IPS DF 19.7 (cell line): ENCODE data around the gene NSUN4.
A peak's percentile ranks its signal among the peaks of the same experiment; 100 is the strongest.
"Not testable (repeated sequence)": the region's sequence is repeated elsewhere in the genome, so short reads cannot be mapped to it uniquely, and the experiment has no call there.

Experiments used
- DNase-seq: peaks from one replicate; pipeline ENCODE4 v3.0.0-alpha.2; 2013; ENCODE audit warnings: low read depth, low spot score

Gene NSUN4

DNA sequence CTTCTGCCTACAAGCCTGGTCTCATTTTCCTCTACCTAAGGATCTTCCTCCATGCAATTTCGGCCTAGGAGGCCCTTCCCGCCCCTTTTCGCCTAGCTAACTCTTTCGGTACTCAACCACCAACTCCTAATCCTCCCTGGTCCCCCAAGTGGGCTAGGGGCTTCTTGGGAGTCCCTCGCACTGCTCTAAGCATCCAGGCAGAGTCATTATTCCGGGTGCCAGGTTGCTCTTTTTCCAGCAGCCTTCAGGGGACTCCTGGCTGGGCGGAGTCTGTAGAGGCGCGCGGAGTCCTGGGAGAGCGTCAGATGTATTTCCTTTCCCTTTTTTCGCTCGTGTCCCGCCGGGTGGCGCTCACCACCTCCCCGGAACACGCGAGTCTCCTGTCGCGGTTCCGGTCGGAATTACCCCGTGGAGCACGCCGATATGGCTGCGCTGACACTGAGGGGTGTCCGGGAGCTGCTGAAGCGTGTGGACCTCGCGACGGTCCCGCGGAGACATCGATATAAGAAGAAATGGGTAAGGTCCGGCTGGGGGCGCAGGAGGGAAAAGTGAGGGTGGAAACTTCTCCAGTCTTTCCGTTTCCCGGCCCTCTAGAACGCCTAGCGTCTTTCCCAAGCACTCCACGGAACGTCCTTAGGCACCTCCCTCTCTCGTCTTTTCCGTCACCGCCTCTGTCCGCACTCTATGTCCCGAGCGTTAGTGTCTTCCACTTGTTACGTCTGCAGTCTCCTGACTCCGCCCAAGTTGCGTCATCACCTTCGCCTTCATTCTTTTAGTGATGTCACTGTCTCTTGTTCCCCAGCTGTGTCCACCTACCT lies at the start of gene NSUN4:
Gene NSUN4 (plus strand): TSS at position 404 of the 818 bp plus-strand sequence. CDS start 20 bp downstream, at position 424.
- peak; percentile 60 for DNase-seq

DNA sequence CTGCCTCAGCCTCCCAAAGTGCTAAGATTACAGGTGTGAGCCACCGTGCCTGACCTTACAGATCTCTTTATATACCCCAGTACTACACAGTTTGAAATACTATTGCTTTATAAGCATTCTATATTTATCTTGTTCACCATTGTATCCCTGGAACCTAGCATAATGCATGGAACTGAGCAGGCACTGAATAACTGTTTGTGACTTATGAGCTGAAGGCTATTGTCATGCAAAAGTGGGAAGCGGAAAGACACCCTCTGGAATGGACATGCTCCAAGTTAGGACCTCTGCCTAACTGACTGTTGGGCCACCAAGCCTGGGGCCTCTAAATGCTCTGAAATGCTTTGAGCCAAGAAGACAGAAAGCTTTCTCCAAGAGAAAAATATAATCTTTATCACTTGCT lies 45.3 kb upstream of the NSUN4 start:
- DNase-seq: no peak

- DNase-seq: no peak
These were observed 42.2 kb upstream of the NSUN4 start for GRCh38 chr1:46298387-46298786.

- DNase-seq: no peak
These were observed 39.8 kb upstream of the NSUN4 start for GRCh38 chr1:46300673-46301405.

DNA sequence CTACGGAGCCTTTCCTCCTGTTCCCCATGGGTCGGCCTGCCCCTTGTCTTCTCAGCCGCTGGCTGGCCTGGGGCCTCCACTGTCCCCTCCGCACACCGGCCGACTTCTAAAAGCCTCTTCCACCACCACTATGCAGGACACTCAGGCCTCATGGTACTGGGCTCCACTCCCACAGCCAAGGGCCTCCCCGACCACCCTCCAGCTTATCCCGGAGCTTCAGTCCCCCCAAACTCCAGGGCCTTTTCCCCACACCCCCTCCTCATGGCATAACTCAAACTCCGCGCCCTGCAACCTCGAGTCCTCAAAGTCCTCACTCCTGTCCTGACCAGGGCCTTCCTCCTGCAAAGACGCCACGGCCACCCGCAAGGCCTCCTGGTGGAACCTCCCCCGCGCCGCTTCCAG lies 39.2 kb upstream of the NSUN4 start:
- no peak for DNase-seq

DNA sequence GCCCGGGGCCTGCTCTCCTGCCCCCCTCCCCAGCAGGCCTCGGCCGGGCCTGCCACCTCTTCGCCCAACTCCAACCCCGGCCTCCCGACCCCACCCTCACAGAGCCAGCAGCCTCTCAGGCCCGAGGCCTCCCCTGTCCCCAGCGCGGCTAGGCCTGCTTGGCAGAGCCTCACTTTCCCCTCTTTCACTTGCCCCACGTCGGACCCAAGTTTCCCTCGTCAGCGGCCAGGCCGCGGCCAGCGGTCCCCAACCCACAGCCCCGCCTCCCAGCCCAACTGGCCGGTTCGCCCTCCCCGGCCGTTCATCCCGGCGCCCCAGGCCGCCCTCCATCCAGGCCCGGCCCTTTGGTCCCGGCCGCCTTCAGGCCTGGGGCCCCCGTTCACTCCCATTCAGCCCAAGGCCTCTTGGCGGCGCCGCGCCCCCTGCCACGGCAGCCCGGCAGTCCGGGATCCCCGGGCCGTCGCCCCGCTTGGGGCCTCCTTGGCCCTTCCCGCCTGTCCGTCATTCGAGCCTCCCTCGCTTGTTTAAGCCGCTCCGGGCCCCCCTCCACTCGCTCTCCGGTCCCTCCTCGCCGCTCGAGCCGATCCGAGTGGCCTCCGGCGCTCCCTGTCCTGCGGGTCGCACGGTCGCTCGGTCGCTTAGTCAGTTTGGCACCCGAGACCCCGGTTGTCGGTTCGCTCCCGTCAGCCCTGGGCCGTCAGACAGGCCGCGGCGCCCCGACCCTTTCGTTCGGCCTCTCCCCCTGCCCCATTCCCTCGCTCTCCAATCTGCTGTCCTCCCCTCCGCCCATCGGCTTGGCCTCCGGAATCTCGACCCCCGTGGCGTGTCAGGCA lies 38.6 kb upstream of the NSUN4 start:
- no peak for DNase-seq

DNA sequence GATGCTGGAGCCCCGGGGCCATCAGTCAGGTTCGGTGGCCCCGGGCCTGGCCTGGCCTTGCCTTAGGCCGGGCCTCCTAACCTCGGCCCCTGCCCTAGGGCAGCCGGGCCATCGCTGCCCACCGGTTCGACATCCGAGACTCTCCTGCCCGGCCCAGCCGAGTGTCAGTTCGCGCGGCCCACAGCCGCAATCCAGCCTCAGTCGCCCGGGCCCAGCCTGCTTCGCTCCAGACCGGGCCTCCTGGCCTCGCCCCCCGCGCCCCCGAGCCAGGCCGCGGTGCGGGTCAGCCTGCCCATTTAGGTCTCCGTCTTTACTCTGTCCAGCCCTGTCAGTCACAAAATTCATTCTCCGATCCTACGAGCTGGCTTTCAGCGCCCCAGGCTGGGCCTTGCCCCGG lies 38.0 kb upstream of the NSUN4 start:
- DNase-seq: no peak

DNA sequence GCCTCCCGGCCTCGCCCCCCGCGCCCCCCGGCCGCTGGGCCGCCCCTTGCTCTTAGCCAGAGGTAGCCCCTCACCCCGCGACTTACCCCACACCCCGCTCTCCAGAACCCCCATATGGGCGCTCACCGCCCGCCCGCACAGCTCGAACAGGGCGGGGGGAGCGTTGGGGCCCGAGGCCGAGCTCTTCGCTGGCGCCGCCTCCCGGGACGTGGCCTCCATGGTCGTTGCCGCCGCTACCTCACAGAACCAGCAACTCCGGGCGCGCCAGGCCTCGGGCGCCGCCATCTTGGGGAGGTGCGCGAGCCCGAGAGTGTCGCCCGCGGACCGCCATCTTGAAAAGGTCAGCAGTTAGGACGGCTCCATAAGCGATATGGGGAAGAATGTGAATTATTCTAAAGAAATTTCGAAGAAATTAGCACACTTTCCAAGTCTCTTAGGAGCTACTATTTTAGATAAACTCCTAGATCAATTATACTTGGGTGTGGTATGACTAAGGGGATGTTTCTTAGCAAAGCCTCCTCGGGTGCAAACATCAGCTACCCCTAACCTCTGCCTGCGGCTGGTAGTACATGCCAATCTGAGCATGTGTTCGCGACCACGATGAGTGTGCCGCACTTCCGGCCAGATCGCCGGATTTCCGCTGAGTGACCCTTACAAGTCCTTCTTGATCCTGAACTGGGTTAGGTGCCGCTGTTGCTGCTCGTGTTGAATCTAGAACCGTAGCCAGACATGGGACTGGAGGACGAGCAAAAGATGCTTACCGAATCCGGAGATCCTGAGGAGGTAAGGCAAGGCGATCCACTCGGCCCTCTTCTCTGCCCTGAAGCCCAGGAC lies 37.4 kb upstream of the NSUN4 start, which contains the start of the genes LRRC41 and UQCRH:
Gene LRRC41 (minus strand): TSS at position 579 of the 834 bp plus-strand sequence. CDS start 294 bp downstream, at position 285.
Gene UQCRH (plus strand): TSS at position 661 of the 834 bp plus-strand sequence. CDS start 69 bp downstream, at position 730.
- DNase-seq: peak; percentile 95

GRCh38 chr1:46303872-46304326 lies 36.7 kb upstream of the NSUN4 start:
- no peak for DNase-seq

GRCh38 chr1:46306159-46306530 lies 34.5 kb upstream of the NSUN4 start:
- DNase-seq: no peak

GRCh38 chr1:46309401-46310159 lies 31.0 kb upstream of the NSUN4 start:
- DNase-seq: no peak

DNA sequence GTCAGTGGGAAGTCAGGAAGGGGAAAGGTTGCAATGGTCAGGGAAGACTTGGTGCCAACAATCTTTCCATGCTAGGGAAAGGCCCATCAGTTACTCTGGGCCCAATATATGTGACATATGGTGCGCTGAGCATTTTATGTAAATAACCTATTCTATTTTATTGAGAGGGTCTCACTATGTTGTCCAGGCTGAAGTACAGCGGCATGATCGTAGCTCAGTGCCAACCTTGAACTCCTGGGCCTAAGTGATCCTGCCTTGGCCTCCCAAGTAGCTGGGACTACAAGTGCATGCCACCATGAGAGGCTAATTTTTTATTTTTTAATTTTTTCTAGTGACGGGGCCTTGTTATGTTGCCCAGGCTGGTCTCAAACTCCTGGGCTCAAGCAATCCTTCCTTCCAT lies 30.3 kb upstream of the NSUN4 start:
- DNase-seq: no peak

GRCh38 chr1:46315669-46316403 lies 24.8 kb upstream of the NSUN4 start:
- DNase-seq: no peak

GRCh38 chr1:46317323-46317722 lies 23.3 kb upstream of the NSUN4 start:
- no peak for DNase-seq

DNA sequence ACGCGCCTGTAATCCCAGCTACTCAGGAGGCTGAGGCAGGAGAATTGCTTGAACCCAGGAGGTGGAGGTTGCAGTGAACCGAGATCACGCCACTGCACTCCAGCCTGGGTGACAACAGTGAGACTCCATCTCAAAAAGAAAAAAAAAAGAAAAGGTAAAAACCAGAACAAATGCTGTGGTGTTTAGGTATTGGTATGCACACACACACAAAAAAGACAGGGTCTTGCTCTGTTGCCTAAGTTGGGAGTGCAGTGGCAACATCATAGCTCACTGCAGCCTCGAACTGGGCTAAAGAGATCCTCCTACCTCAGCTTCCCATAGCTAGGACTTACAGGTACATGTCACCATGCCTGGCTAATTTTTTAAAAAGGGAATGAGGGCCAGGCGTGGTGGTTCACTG lies 21.3 kb upstream of the NSUN4 start:
- DNase-seq: not testable (repeated sequence)

GRCh38 chr1:46319960-46320914 lies 20.4 kb upstream of the NSUN4 start:
- not testable (repeated sequence) for DNase-seq

DNA sequence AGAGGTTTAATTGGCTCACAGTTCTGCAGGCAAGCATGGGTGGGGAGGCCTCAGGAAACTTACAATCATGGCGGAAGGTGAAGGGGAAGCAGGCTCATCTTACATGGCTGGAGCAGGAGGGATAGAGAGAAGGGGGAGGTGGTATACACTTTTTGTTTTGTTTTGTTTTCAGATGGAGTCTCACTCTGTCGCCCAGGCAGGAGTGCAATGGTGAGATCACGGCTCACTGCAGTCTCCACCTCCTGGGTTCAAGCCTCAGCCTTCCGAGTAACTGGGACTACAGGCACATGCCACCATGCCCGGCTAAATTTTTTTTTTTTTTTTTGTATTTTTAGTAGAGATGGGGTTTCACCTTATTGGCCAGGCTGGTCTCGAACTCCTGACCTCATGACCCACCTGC lies 18.4 kb upstream of the NSUN4 start:
- DNase-seq: not testable (repeated sequence)
